Measurements from ENCODE around the gene CFAP157. TPM values are rescaled to one million over a fixed set of nuclear protein-coding genes. Genes with fewer than 3 reads are reported as not detected.
A peak's percentile ranks its signal among the peaks of the same experiment; 100 is the strongest.

CFAP157 gene
- total and polyA plus RNA-seq, 2 of the 13 experiments (the other 11 are each of a cell fraction or from before 2014, with no cell fraction given): 0.07 TPM; not detected in 1

- ChIA-PET CTCF (ENCODE audit: low intra/inter-chr PET ratio, low total read pairs) (no interaction called here), POLR2A (no interaction called here)
- intact Hi-C loops (cut with micrococcal nuclease; ENCODE audit: unreplicated experiment) (no loop called here), in situ Hi-C loops (cut with HindIII; ENCODE audit: extremely low pct_ligation_motif_present, low pct_unique_long_range_greater_than_20kb) (no loop called here)
- WGBS (ENCODE audit: low lambda C conversion rate): 71% methylated on average over 11 of the region's 26 CpGs
- H3K36me3 ChIP-seq (replicated peaks in 1 of 2; ENCODE audit: control insufficient read depth in 1 of 2, insufficient read depth in 2 of 2, low read length in 2 of 2): no peaks in the 10 kb centered on the region
- no peak for FAIRE-seq
- no peak for TF ChIP-seq RBFOX2 (IDR thresholded peaks at IDR 0.05; ENCODE audit: low read depth, low read length)
- TF ChIP-seq ZNF33A (CRISPR knock-in tag; IDR thresholded peaks at IDR 0.05; ENCODE audit: borderline replicate concordance): no peak
- peak; percentile 30; the same call in 1 of the 2 replicates for TF ChIP-seq MNT (IDR thresholded peaks at IDR 0.05)
- no peaks in the 10 kb centered on the region for H4K20me1 ChIP-seq (ENCODE audit: insufficient read depth, low read length)
- H3K9ac ChIP-seq (ENCODE audit: insufficient read depth, low read depth, low read length): no peak overlapping the region
- H3K4me3 ChIP-seq (replicated peaks in 1 of 3; ENCODE audit: insufficient read depth in 1 of 3, low read depth in 2 of 3, low read length in 3 of 3): no peak overlapping the region
- no peak for DNase-seq (ENCODE audit: low spot score)
- no peak for ATAC-seq
- no peak overlapping the region for H3K4me2 ChIP-seq (ENCODE audit: low read depth, low read length)
- no peak overlapping the region for H3K27ac ChIP-seq (ENCODE audit: extremely low read length, insufficient read depth, low read length)
- no peak overlapping the region for H2AFZ ChIP-seq (ENCODE audit: low read length)
- no peaks in the 10 kb centered on the region for H3K9me3 ChIP-seq (ENCODE audit: low read length)
- H3K27me3 ChIP-seq (ENCODE audit: control insufficient read depth in 1 of 2, insufficient read depth in 2 of 2, low read length in 2 of 2): peaks cover 4 to 59% of the 10 kb centered on the region in 2 experiments; a peak in 3 of 5 replicates
- no TSS peak for BruUV-seq (replicated peaks)
- H3K4me1 ChIP-seq (ENCODE audit: insufficient read depth, low read length): no peaks in the 10 kb centered on the region
- H3K79me2 ChIP-seq (ENCODE audit: insufficient read depth, low read length): no peaks in the 10 kb centered on the region
Measured at GRCh38 chr9:127749090-127749787, 42.5 kb downstream of the CFAP157 start.

GRCh38 chr9:127751269-127752054, 44.7 kb downstream of the CFAP157 start:
- H2AFZ ChIP-seq (ENCODE audit: low read length): no peak overlapping the region
- H3K4me2 ChIP-seq (ENCODE audit: low read depth, low read length): no peak overlapping the region
- no peaks in the 10 kb centered on the region for H3K79me2 ChIP-seq (ENCODE audit: insufficient read depth, low read length)
- no peak overlapping the region for H3K4me3 ChIP-seq (replicated peaks in 1 of 3; ENCODE audit: insufficient read depth in 1 of 3, low read depth in 2 of 3, low read length in 3 of 3)
- CTCF ChIA-PET (ENCODE audit: low intra/inter-chr PET ratio, low total read pairs): no interaction called here
- in situ Hi-C loops (cut with HindIII; ENCODE audit: extremely low pct_ligation_motif_present, low pct_unique_long_range_greater_than_20kb) (no loop called here), intact Hi-C loops (cut with micrococcal nuclease; ENCODE audit: unreplicated experiment) (no loop called here)
- no peak overlapping the region for H3K9ac ChIP-seq (ENCODE audit: insufficient read depth, low read depth, low read length)
- no peaks in the 10 kb centered on the region for H3K9me3 ChIP-seq (ENCODE audit: low read length)
- no peak overlapping the region for H3K27ac ChIP-seq (ENCODE audit: extremely low read length, insufficient read depth, low read length)
- peaks cover 3 to 56% of the 10 kb centered on the region in 2 experiments; a peak in 3 of 5 replicates for H3K27me3 ChIP-seq (ENCODE audit: control insufficient read depth in 1 of 2, insufficient read depth in 2 of 2, low read length in 2 of 2)
- FAIRE-seq (no peak), DNase-seq (ENCODE audit: low spot score) (no peak), ATAC-seq (peak; percentile 52; the same call in 2 of the 3 replicates)
- no peaks in the 10 kb centered on the region for H4K20me1 ChIP-seq (ENCODE audit: insufficient read depth, low read length)
- POLR2A ChIA-PET: no interaction called here
- H3K4me1 ChIP-seq (ENCODE audit: insufficient read depth, low read length): no peaks in the 10 kb centered on the region
- BruUV-seq (replicated peaks): no TSS peak
- H3K36me3 ChIP-seq (replicated peaks in 1 of 2; ENCODE audit: control insufficient read depth in 1 of 2, insufficient read depth in 2 of 2, low read length in 2 of 2): no peaks in the 10 kb centered on the region
- WGBS (ENCODE audit: low lambda C conversion rate): 4% methylated on average over 10 of the region's 10 CpGs
- TF ChIP-seq NKX3-1 (CRISPR knock-in tag; IDR thresholded peaks at IDR 0.05) (peak; percentile 43; the same call in 1 of the 2 replicates), SAP130 (CRISPR knock-in tag; IDR thresholded peaks at IDR 0.05; ENCODE audit: low read depth) (peak; percentile 31; the same call in 1 of the 2 replicates), MIER2 (CRISPR knock-in tag; IDR thresholded peaks at IDR 0.05) (peak; percentile 96), PBX3 (CRISPR knock-in tag; IDR thresholded peaks at IDR 0.05; ENCODE audit: borderline replicate concordance) (0 out of 2 replicates have a peak, but pooled peaks have one; percentile 27), MEIS1 (CRISPR knock-in tag; IDR thresholded peaks at IDR 0.05; ENCODE audit: borderline replicate concordance) (no peak), PITX1 (CRISPR knock-in tag; IDR thresholded peaks at IDR 0.05) (0 out of 2 replicates have a peak, but pooled peaks have one; percentile 36), RARA (CRISPR knock-in tag; IDR thresholded peaks at IDR 0.05) (0 out of 2 replicates have a peak, but pooled peaks have one; percentile 25), ZNF160 (CRISPR knock-in tag; IDR thresholded peaks at IDR 0.05) (no peak), HDAC2 (CRISPR knock-in tag; IDR thresholded peaks at IDR 0.05) (0 out of 2 replicates have a peak, but pooled peaks have one; percentile 38)
